HCT116 (cell line): ENCODE measurements around the gene GH2.
"Not testable (repeated sequence)": the region's sequence is repeated elsewhere in the genome, so short reads cannot be mapped to it uniquely, and the experiment has no call there.

Experiments used
- CBX3 ChIP-seq: IDR thresholded peaks from 2 replicates; pipeline ENCODE4 v1.6.1; 2012; ENCODE audit warnings: low read depth
- EZH2 ChIP-seq: fragments of 200-600 bp; sonication (generic); IDR thresholded peaks from 2 replicates; pipeline ENCODE4 v1.6.1; 2017; ENCODE audit warnings: antibody characterized with exemption, mixed run types
- EZH2phosphoT487 ChIP-seq: fragments of 200-600 bp; IDR thresholded peaks from 2 replicates; pipeline ENCODE4 v1.6.1; 2018; ENCODE audit warnings: antibody characterized with exemption, borderline replicate concordance
- JUND ChIP-seq: IDR thresholded peaks from 2 replicates; pipeline ENCODE4 v1.6.1; 2012
- POLR2A ChIP-seq: IDR thresholded peaks from 2 replicates; pipeline ENCODE4 v1.7.0; 2011; ENCODE audit warnings: borderline replicate concordance; ENCODE audit not compliant: insufficient read depth, insufficient read length; ENCODE audit errors: extremely low read depth
- POLR2AphosphoS5 ChIP-seq: IDR thresholded peaks from 2 replicates; pipeline ENCODE4 v1.6.1; 2011; ENCODE audit warnings: mild to moderate bottlenecking, low read depth, low read length, moderate library complexity
- SIN3A ChIP-seq: IDR thresholded peaks from 2 replicates; pipeline ENCODE4 v1.6.1; 2012; ENCODE audit warnings: low read depth
- ZNF274 ChIP-seq: fragments of 200-500 bp; sonication (Bioruptor generic); IDR thresholded peaks from 2 replicates; pipeline ENCODE4 v1.6.1; 2014; ENCODE audit warnings: mild to moderate bottlenecking, low read depth, low read length, inconsistent platforms
- TF ChIP-seq, protein P1 (sequence below), 3 experiments: fragments of 200-600 bp in 1 of 3; sonication (generic) in 1 of 3; IDR thresholded peaks in 2 of 3; conservative IDR thresholded peaks in 1 of 3; 2 replicates each; pipeline ENCODE4 v1.5.1; 2012 to 2017; ENCODE audit warnings: low read depth in 2 of 3, low read length in 2 of 3, antibody characterized with exemption in 1 of 3, borderline replicate concordance in 1 of 3, control low read depth in 1 of 3, mild to moderate bottlenecking in 1 of 3, mixed read lengths in 1 of 3, mixed run types in 1 of 3, moderate library complexity in 1 of 3; ENCODE audit not compliant: insufficient read depth in 1 of 3
- TF ChIP-seq, protein P2 (sequence below): IDR thresholded peaks from 2 replicates; pipeline ENCODE4 v1.6.1; 2011; ENCODE audit warnings: mild to moderate bottlenecking, low read length, moderate library complexity; ENCODE audit not compliant: insufficient replicate concordance; ENCODE audit errors: extremely low read depth
- TF ChIP-seq, protein P3 (sequence below): IDR thresholded peaks from 2 replicates; pipeline ENCODE4 v1.6.1; 2012; ENCODE audit warnings: low read depth
- TF ChIP-seq, protein P4 (sequence below): IDR thresholded peaks from 2 replicates; pipeline ENCODE4 v1.6.1; 2012

DNA sequence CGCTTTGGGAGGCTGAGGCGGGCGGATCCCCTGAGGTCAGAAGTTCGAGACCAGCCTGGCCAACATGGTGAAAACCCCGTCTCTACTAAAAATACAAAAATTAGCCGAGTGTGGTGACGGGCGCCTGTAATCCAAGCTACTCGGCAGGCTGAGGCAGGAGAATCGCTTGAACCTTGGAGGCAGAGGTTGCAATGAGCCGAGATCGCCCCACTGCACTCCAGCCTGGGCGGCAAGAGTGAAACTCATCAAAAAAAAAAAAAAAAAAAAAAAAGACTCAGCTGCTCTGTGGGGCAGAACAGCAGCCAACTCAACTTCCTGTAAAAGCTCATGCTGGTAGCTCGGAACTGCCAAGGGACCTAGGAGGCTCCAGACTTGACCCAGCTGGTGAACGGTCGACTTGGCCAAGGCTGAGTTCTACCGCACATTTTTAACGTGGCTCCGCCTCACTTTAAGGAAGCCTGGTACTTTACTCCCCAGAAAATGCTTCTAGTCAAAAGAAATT lies 38.3 kb downstream of the GH2 start:
- TF ChIP-seq, protein P1, sequence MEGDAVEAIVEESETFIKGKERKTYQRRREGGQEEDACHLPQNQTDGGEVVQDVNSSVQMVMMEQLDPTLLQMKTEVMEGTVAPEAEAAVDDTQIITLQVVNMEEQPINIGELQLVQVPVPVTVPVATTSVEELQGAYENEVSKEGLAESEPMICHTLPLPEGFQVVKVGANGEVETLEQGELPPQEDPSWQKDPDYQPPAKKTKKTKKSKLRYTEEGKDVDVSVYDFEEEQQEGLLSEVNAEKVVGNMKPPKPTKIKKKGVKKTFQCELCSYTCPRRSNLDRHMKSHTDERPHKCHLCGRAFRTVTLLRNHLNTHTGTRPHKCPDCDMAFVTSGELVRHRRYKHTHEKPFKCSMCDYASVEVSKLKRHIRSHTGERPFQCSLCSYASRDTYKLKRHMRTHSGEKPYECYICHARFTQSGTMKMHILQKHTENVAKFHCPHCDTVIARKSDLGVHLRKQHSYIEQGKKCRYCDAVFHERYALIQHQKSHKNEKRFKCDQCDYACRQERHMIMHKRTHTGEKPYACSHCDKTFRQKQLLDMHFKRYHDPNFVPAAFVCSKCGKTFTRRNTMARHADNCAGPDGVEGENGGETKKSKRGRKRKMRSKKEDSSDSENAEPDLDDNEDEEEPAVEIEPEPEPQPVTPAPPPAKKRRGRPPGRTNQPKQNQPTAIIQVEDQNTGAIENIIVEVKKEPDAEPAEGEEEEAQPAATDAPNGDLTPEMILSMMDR (IDR thresholded peaks at IDR 0.05 in 2 of 3, conservative IDR thresholded peaks at IDR 0.05 in 1 of 3; ENCODE audit: borderline replicate concordance in 1 of 3, insufficient read depth in 1 of 3, low read depth in 2 of 3, low read length in 2 of 3) = not testable (repeated sequence)
- TF ChIP-seq, protein P2, sequence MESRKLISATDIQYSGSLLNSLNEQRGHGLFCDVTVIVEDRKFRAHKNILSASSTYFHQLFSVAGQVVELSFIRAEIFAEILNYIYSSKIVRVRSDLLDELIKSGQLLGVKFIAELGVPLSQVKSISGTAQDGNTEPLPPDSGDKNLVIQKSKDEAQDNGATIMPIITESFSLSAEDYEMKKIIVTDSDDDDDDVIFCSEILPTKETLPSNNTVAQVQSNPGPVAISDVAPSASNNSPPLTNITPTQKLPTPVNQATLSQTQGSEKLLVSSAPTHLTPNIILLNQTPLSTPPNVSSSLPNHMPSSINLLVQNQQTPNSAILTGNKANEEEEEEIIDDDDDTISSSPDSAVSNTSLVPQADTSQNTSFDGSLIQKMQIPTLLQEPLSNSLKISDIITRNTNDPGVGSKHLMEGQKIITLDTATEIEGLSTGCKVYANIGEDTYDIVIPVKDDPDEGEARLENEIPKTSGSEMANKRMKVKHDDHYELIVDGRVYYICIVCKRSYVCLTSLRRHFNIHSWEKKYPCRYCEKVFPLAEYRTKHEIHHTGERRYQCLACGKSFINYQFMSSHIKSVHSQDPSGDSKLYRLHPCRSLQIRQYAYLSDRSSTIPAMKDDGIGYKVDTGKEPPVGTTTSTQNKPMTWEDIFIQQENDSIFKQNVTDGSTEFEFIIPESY = not testable (repeated sequence)
- TF ChIP-seq EZH2, POLR2AphosphoS5, JUND, EZH2phosphoT487, POLR2A, CBX3, SIN3A, ZNF274: not testable (repeated sequence)
- TF ChIP-seq, protein P3, sequence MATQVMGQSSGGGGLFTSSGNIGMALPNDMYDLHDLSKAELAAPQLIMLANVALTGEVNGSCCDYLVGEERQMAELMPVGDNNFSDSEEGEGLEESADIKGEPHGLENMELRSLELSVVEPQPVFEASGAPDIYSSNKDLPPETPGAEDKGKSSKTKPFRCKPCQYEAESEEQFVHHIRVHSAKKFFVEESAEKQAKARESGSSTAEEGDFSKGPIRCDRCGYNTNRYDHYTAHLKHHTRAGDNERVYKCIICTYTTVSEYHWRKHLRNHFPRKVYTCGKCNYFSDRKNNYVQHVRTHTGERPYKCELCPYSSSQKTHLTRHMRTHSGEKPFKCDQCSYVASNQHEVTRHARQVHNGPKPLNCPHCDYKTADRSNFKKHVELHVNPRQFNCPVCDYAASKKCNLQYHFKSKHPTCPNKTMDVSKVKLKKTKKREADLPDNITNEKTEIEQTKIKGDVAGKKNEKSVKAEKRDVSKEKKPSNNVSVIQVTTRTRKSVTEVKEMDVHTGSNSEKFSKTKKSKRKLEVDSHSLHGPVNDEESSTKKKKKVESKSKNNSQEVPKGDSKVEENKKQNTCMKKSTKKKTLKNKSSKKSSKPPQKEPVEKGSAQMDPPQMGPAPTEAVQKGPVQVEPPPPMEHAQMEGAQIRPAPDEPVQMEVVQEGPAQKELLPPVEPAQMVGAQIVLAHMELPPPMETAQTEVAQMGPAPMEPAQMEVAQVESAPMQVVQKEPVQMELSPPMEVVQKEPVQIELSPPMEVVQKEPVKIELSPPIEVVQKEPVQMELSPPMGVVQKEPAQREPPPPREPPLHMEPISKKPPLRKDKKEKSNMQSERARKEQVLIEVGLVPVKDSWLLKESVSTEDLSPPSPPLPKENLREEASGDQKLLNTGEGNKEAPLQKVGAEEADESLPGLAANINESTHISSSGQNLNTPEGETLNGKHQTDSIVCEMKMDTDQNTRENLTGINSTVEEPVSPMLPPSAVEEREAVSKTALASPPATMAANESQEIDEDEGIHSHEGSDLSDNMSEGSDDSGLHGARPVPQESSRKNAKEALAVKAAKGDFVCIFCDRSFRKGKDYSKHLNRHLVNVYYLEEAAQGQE = not testable (repeated sequence)
- TF ChIP-seq, protein P4, sequence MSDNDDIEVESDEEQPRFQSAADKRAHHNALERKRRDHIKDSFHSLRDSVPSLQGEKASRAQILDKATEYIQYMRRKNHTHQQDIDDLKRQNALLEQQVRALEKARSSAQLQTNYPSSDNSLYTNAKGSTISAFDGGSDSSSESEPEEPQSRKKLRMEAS = not testable (repeated sequence)
